Esophagus mucosa (tissue), 1 donor: ENCODE results near the gene DEK. TPM values are rescaled to one million over a fixed set of nuclear protein-coding genes. Genes with fewer than 3 reads are reported as not detected.
"Not testable (repeated sequence)": the region's sequence is repeated elsewhere in the genome, so short reads cannot be mapped to it uniquely, and the experiment has no call there.

Experiments used
- ATAC-seq: fragments of 200-7000 bp; cut with Tn5 transposase; one replicate; pipeline ENCODE4 v1.9.1; 2020
- total RNA-seq: library from RNA; stranded (reverse); gene quantifications from one replicate; pipeline ENCODE4 v1.2.4, GENCODE V29; 2023
- donor health status: DM: yes; HTN: yes; CAD: no.

The DEK gene
- total RNA-seq, 1 donor from 2014 or later = 69.1 TPM

GRCh38 chr6:18187701-18188100 lies 76.6 kb downstream of the DEK start:
- ATAC-seq = no peak

- no peak for ATAC-seq
These were observed 77.6 kb downstream of the DEK start for GRCh38 chr6:18186540-18187250.

DNA sequence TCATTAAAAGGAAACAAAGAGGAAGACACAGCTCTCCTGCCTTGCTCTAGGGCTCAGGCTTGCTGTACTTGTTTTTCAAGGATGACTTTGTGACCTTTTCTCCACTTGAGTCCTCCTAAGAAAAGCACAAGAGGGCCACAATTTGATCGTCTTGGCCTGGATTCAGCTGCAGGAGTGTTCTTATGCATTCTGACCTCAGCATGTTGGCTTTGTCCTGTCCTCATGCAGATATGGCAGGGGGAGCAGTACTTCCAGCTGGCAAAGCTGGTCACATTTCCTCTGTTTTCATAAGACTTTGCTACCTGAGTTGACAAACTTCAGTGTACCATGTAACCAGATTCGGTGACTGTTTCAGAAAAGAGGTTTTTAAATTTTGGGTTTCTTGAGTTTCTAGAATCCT lies 78.3 kb downstream of the DEK start:
- ATAC-seq = peak; percentile 31

GRCh38 chr6:18185624-18186023 lies 78.7 kb downstream of the DEK start:
- ATAC-seq = no peak

DNA sequence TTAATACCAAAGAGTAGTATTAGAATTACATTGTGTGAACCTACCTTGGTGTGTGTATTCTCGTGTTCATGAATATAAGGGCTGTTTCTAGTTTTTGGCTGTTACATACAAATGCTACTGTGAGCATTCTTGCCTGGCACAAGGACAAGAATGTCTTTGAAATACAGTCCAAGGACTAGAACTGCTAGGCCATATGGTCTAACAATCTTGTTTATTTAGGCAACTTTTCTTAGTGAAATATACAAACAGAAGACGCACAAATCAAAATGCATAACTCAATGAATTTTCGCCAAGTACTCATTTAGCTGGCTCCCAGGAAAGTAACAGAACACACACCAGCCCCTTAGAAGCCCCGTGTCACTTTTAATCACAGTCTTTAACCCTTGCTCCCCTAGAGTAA lies 80.6 kb downstream of the DEK start:
- no peak for ATAC-seq

- no peak for ATAC-seq
These were observed 81.8 kb downstream of the DEK start for GRCh38 chr6:18182568-18182967.

- ATAC-seq = no peak
These were observed 84.5 kb downstream of the DEK start for GRCh38 chr6:18179770-18180356.

DNA sequence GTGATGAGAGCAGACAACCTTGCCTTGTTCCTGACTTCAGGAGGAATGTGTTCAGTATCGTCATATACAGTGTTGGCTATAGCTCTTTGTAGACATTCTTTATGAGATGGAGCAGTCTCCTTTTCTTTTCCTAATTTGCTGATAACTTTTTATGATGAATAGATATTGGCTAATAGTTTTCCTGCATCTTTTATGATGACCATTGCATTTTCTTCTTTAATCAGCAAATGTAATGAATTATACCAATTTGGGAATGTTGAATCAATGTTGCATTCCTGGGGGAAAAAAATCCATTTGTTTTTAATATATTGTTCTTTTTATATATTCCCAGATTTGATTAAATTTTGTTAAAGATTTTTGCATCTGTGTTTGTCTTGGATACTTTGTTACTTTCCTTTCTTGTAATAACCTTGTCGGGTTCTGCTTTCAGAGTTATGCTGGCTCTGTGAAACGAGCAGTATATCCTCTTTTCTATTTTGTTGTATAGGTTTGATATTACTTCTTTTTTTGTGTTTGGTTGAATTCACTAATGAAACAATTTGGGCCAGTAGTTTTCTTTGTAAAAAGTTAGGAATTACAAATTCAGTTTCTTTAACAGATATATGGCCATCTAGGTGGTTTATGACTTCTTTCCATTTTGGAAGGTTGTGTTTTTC lies 85.2 kb downstream of the DEK start:
- ATAC-seq = no peak

- ATAC-seq = no peak
These were observed 86.9 kb downstream of the DEK start for GRCh38 chr6:18177286-18177965.

GRCh38 chr6:18176198-18176597 lies 88.1 kb downstream of the DEK start:
- not testable (repeated sequence) for ATAC-seq

Other genes with a start within 250 kb of the DEK start
- 0.96 TPM for gene NHLRC1, start 141.9 kb downstream of the DEK start, total RNA-seq
- gene TPMT, start 109.5 kb downstream of the DEK start, total RNA-seq = 8.4 TPM
- 20.8 TPM for gene KDM1B, start 109.1 kb downstream of the DEK start, total RNA-seq
- gene RNF144B, start 122.8 kb upstream of the DEK start, total RNA-seq = 21.6 TPM